Neural cell (in vitro differentiated cells): ENCODE results near the gene VSTM2B. TPM values are rescaled to one million over a fixed set of nuclear protein-coding genes. Genes with fewer than 3 reads are reported as not detected.
A peak's percentile ranks its signal among the peaks of the same experiment; 100 is the strongest.

Experiments used
- H2AFZ ChIP-seq: fragments of 200-600, 300-800 bp; sonication (generic), shearing (Covaris generic); 2 replicates; pipeline ENCODE4 v1.6.0; 2014; ENCODE audit warnings: low read depth, mild to moderate bottlenecking, antibody characterized with exemption, low read length, moderate library complexity
- H3F3A ChIP-seq: fragments of 200-600 bp; shearing (Covaris generic); 2 replicates; pipeline ENCODE4 v1.6.1; 2016; ENCODE audit warnings: mild to moderate bottlenecking, moderate library complexity, mixed read lengths, antibody characterized with exemption, low read length; ENCODE audit not compliant: insufficient read depth, poor library complexity, severe bottlenecking
- H3K27ac ChIP-seq: fragments of 200-600, 300-800 bp; sonication (generic), shearing (Covaris generic); 2 replicates; pipeline ENCODE4 v1.5.1; 2014; ENCODE audit warnings: mild to moderate bottlenecking, low read length, moderate library complexity
- H3K27me3 ChIP-seq: fragments of 300-800, 200-600 bp; sonication (generic), shearing (Covaris generic); 2 replicates; pipeline ENCODE4 v1.6.0; 2014; ENCODE audit warnings: mild to moderate bottlenecking, low read depth, low read length, moderate library complexity; ENCODE audit not compliant: insufficient read depth
- H3K36me3 ChIP-seq: fragments of 300-800, 200-600 bp; sonication (generic), shearing (Covaris generic); 2 replicates; pipeline ENCODE4 v1.5.1; 2014; ENCODE audit warnings: mild to moderate bottlenecking, antibody characterized with exemption, low read length, moderate library complexity; ENCODE audit not compliant: insufficient read depth
- H3K4me2 ChIP-seq: fragments of 300-800, 200-600 bp; sonication (generic), shearing (Covaris generic); 2 replicates; pipeline ENCODE4 v1.6.0; 2014; ENCODE audit warnings: mild to moderate bottlenecking, low read length
- H3K4me3 ChIP-seq: fragments of 300-800, 200-600 bp; sonication (generic), shearing (Covaris generic); 2 replicates; pipeline ENCODE4 v1.5.1; 2014; ENCODE audit warnings: mild to moderate bottlenecking, low read length, moderate library complexity
- H3K79me2 ChIP-seq: fragments of 200-600 bp; shearing (Covaris generic); replicated peaks from 2 replicates; pipeline ENCODE4 v1.6.0; 2014; ENCODE audit warnings: mild to moderate bottlenecking, low read length, moderate library complexity; ENCODE audit not compliant: insufficient read depth
- H3K9ac ChIP-seq: fragments of 300-800, 200-600 bp; sonication (generic), shearing (Covaris generic); 2 replicates; pipeline ENCODE4 v1.6.1; 2016; ENCODE audit warnings: mild to moderate bottlenecking, low read length, mixed read lengths
- H3K9me2 ChIP-seq: fragments of 200-600 bp; shearing (Covaris generic); 2 replicates; pipeline ENCODE4 v1.6.1; 2016; ENCODE audit warnings: mild to moderate bottlenecking, low read length, mixed read lengths; ENCODE audit not compliant: insufficient read depth
- H3K9me3 ChIP-seq: fragments of 200-600, 300-800 bp; sonication (generic), shearing (Covaris generic); 2 replicates; pipeline ENCODE4 v1.6.1; 2016; ENCODE audit warnings: mild to moderate bottlenecking, mixed run types, low read length, moderate library complexity, mixed read lengths
- H4K20me1 ChIP-seq: fragments of 200-600 bp; shearing (Covaris generic); 2 replicates; pipeline ENCODE4 v1.6.1; 2016; ENCODE audit warnings: mild to moderate bottlenecking, mixed run types; ENCODE audit not compliant: insufficient read depth
- EP300 ChIP-seq: fragments of 450-650 bp; conservative IDR thresholded peaks from 2 replicates; pipeline ENCODE4 v1.6.1; 2014; ENCODE audit warnings: antibody characterized with exemption, mild to moderate bottlenecking, moderate library complexity; ENCODE audit not compliant: poor library complexity, severe bottlenecking
- EZH2 ChIP-seq: fragments of 200-600, 300-800 bp; shearing (Covaris generic), sonication (generic); IDR thresholded peaks from 2 replicates; pipeline ENCODE4 v1.6.1; 2014; ENCODE audit warnings: antibody characterized with exemption, low read length, borderline replicate concordance, mild to moderate bottlenecking; ENCODE audit not compliant: insufficient read depth, poor library complexity, severe bottlenecking
- MXI1 ChIP-seq: fragments of 450-650 bp; conservative IDR thresholded peaks from 2 replicates; pipeline ENCODE4 v1.6.1; 2014; ENCODE audit warnings: antibody characterized with exemption, mild to moderate bottlenecking; ENCODE audit not compliant: poor library complexity, severe bottlenecking
- POLR2AphosphoS5 ChIP-seq: IDR thresholded peaks from 2 replicates; pipeline ENCODE4 v1.6.1; 2012
- RAD21 ChIP-seq: fragments of 450-650 bp; conservative IDR thresholded peaks from 2 replicates; pipeline ENCODE4 v1.6.1; 2014; ENCODE audit warnings: antibody characterized with exemption, mild to moderate bottlenecking, moderate library complexity
- SMC3 ChIP-seq: fragments of 450-650 bp; conservative IDR thresholded peaks from 2 replicates; pipeline ENCODE4 v1.6.1; 2014; ENCODE audit warnings: antibody characterized with exemption, mild to moderate bottlenecking, moderate library complexity; ENCODE audit not compliant: poor library complexity
- TAF1 ChIP-seq: IDR thresholded peaks from 2 replicates; pipeline ENCODE4 v1.6.1; 2012; ENCODE audit warnings: low read depth
- polyA plus RNA-seq: library from polyadenylated mRNA; depleted of rRNA; stranded (reverse); fragments of >200 nt; gene quantifications from 2 replicates; pipeline ENCODE4 v1.2.3, GENCODE V29; 2014
- TF ChIP-seq, protein P1 (sequence below): IDR thresholded peaks from 2 replicates; pipeline ENCODE4 v1.6.1; 2012; ENCODE audit warnings: borderline replicate concordance
- TF ChIP-seq, protein P2 (sequence below): fragments of 450-650 bp; IDR thresholded peaks from 2 replicates; pipeline ENCODE4 v1.5.1; 2014; ENCODE audit warnings: antibody characterized with exemption, mild to moderate bottlenecking, moderate library complexity; ENCODE audit not compliant: poor library complexity, severe bottlenecking

The VSTM2B gene
- polyA plus RNA-seq, 1 donor from 2014 or later, result 24.4 TPM

DNA sequence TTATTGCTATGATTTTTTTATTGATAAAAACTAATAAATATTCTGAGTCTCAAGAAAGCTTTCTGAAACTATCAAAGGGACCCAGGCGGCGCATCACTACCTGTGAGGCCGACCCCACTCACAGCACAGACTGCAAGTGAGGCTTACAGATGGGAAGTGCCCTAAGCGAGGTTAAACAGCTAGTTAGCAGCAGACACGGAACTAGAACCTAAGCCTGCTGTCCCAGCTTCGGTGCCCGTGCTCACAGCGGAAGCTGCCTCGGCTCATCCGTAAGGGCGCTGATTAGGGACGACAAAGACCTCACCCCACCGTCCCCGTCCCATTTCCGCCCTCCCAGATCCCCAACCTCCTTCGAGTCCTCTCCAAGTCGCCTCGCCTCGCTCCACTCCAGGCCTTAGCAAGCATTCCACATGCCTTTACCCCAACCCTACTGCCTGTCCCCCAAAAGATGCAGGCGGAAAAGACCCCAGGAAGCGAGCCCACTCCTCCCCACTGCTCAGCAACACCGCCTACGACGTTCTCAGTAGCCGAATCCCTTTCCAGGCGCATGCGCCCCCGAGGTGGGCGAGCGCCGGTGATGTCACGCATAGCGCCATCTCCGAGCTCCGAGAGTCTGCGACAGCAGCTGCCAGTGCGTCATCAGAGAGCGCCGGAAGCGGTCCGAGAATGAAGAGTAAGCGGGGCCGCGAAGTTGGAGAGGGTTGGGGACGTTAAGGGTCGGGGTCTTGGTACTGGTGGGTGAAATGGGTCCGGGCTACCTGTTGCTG is 80.0 kb downstream of the VSTM2B start, which contains the start of gene POP4:
Gene POP4, plus strand, starts transcription at position 631 of the 767 bp plus-strand sequence. Its CDS starts 36 bp downstream, at position 667.
- Histone ChIP-seq H3K4me2 (peak within 1 kb of the TSS; percentile 81), H4K20me1 (no peaks in the 10 kb centered on the region), H3K27ac (peak within 1 kb of the TSS; percentile 97), H2AFZ (peak within 1 kb of the TSS; percentile 99), H3K9ac (peak within 1 kb of the TSS; percentile 97), H3K27me3 (no peaks in the 10 kb centered on the region), H3K36me3 (no peaks in the 10 kb centered on the region), H3F3A (no peaks in the 10 kb centered on the region), H3K9me2 (no peaks in the 10 kb centered on the region), H3K9me3 (no peaks in the 10 kb centered on the region), H3K79me2 (peaks cover 17% of the 10 kb centered on the region), H3K4me3 (peak within 1 kb of the TSS; percentile 79)
- peak; percentile 89 for TF ChIP-seq MXI1
- peak; percentile 81 for TF ChIP-seq EP300
- peak; percentile 49 for TF ChIP-seq SMC3
- no peak for TF ChIP-seq EZH2
- TF ChIP-seq TAF1, result peak; percentile 86
- TF ChIP-seq, protein P1, sequence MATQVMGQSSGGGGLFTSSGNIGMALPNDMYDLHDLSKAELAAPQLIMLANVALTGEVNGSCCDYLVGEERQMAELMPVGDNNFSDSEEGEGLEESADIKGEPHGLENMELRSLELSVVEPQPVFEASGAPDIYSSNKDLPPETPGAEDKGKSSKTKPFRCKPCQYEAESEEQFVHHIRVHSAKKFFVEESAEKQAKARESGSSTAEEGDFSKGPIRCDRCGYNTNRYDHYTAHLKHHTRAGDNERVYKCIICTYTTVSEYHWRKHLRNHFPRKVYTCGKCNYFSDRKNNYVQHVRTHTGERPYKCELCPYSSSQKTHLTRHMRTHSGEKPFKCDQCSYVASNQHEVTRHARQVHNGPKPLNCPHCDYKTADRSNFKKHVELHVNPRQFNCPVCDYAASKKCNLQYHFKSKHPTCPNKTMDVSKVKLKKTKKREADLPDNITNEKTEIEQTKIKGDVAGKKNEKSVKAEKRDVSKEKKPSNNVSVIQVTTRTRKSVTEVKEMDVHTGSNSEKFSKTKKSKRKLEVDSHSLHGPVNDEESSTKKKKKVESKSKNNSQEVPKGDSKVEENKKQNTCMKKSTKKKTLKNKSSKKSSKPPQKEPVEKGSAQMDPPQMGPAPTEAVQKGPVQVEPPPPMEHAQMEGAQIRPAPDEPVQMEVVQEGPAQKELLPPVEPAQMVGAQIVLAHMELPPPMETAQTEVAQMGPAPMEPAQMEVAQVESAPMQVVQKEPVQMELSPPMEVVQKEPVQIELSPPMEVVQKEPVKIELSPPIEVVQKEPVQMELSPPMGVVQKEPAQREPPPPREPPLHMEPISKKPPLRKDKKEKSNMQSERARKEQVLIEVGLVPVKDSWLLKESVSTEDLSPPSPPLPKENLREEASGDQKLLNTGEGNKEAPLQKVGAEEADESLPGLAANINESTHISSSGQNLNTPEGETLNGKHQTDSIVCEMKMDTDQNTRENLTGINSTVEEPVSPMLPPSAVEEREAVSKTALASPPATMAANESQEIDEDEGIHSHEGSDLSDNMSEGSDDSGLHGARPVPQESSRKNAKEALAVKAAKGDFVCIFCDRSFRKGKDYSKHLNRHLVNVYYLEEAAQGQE, result peak; percentile 92
- TF ChIP-seq, protein P2, sequence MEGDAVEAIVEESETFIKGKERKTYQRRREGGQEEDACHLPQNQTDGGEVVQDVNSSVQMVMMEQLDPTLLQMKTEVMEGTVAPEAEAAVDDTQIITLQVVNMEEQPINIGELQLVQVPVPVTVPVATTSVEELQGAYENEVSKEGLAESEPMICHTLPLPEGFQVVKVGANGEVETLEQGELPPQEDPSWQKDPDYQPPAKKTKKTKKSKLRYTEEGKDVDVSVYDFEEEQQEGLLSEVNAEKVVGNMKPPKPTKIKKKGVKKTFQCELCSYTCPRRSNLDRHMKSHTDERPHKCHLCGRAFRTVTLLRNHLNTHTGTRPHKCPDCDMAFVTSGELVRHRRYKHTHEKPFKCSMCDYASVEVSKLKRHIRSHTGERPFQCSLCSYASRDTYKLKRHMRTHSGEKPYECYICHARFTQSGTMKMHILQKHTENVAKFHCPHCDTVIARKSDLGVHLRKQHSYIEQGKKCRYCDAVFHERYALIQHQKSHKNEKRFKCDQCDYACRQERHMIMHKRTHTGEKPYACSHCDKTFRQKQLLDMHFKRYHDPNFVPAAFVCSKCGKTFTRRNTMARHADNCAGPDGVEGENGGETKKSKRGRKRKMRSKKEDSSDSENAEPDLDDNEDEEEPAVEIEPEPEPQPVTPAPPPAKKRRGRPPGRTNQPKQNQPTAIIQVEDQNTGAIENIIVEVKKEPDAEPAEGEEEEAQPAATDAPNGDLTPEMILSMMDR, result no peak
- peak; percentile 33 for TF ChIP-seq RAD21
- peak; percentile 100 for TF ChIP-seq POLR2AphosphoS5

GRCh38 chr19:29606420-29606747 is 80.6 kb downstream of the VSTM2B start:
- TF ChIP-seq MXI1, result peak; percentile 60
- TF ChIP-seq SMC3, result no peak
- TF ChIP-seq, protein P2, result no peak
- TF ChIP-seq RAD21, result no peak
- no peak for TF ChIP-seq TAF1
- Histone ChIP-seq H4K20me1 (no peaks in the 10 kb centered on the region), H3K9ac (peak overlapping the region; percentile 97), H3K27me3 (no peaks in the 10 kb centered on the region), H3K36me3 (no peaks in the 10 kb centered on the region), H3K27ac (peak overlapping the region; percentile 97), H2AFZ (peak overlapping the region; percentile 81), H3K4me3 (peak overlapping the region; percentile 79), H3K9me2 (no peaks in the 10 kb centered on the region), H3F3A (no peaks in the 10 kb centered on the region), H3K4me2 (peak overlapping the region; percentile 81), H3K79me2 (peaks cover 17% of the 10 kb centered on the region), H3K9me3 (no peaks in the 10 kb centered on the region)
